Gastrocnemius medialis (tissue), 4 donors: ENCODE results near the gene ENTR1.

Experiments used
- POLR2A ChIP-seq, 2 donors: fragments of 450-650 bp; IDR thresholded peaks; one replicate each; pipeline ENCODE4 v1.6.1; 2017; ENCODE audit warnings: antibody characterized with exemption in 2 of 2, mild to moderate bottlenecking in 2 of 2, moderate library complexity in 2 of 2
- TF ChIP-seq, protein P1 (sequence below), 5 experiments: fragments of 450-650 bp in 3 of 5; fragments of 200-600 bp in 2 of 5; sonication (generic) in 2 of 5; IDR thresholded peaks in 4 of 5; conservative IDR thresholded peaks in 1 of 5; 1 replicate in 4 of 5; 2 replicates in 1 of 5; pipeline ENCODE4 v1.5.1; 2016 to 2019; ENCODE audit warnings: antibody characterized with exemption in 5 of 5, mild to moderate bottlenecking in 3 of 5, moderate library complexity in 3 of 5

DNA sequence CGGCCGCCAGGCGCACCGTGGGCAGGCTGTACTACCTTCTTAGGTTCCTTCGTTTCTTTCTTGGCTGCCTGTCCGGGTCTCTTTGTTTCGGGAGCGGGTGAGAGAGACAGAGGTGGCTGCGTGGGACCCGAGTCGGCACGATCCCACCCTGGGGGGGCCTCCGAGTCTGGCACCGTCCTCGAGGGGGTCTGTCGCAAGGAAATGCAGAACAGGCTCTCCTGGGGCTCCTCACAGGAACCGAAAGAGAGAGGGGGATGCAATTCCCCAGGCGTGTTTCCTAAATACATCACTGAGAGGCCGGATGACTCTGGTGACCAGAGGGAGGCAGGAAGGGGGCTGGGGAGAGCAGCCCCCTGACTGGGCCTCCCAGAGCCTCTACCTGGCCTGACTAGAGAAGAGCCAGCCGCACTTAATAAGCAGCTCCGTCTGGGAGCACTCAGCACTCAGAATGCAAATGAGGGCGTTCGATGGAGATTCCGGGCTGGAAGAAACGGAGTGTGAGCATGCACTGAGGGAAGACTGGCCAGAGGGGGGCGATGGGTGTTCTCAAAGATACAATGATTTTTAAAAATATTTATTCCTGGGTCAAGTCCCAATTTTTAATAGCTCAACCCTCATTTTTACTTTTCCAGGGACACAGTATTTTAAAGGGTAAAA, 40.9 kb upstream of the ENTR1 start:
- TF ChIP-seq, protein P1, sequence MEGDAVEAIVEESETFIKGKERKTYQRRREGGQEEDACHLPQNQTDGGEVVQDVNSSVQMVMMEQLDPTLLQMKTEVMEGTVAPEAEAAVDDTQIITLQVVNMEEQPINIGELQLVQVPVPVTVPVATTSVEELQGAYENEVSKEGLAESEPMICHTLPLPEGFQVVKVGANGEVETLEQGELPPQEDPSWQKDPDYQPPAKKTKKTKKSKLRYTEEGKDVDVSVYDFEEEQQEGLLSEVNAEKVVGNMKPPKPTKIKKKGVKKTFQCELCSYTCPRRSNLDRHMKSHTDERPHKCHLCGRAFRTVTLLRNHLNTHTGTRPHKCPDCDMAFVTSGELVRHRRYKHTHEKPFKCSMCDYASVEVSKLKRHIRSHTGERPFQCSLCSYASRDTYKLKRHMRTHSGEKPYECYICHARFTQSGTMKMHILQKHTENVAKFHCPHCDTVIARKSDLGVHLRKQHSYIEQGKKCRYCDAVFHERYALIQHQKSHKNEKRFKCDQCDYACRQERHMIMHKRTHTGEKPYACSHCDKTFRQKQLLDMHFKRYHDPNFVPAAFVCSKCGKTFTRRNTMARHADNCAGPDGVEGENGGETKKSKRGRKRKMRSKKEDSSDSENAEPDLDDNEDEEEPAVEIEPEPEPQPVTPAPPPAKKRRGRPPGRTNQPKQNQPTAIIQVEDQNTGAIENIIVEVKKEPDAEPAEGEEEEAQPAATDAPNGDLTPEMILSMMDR (IDR thresholded peaks at IDR 0.05 in 4 of 5, conservative IDR thresholded peaks at IDR 0.05 in 1 of 5), result no peak
- TF ChIP-seq POLR2A (IDR thresholded peaks at IDR 0.05), result no peak
